ENCODE measurements around the gene PRR5. TPM values are rescaled to one million over a fixed set of nuclear protein-coding genes. Genes with fewer than 3 reads are reported as not detected.
A peak's percentile ranks its signal among the peaks of the same experiment; 100 is the strongest.

The PRR5 gene
- total RNA-seq, 1 experiment from 2014 or later, result 26.9 TPM

DNA sequence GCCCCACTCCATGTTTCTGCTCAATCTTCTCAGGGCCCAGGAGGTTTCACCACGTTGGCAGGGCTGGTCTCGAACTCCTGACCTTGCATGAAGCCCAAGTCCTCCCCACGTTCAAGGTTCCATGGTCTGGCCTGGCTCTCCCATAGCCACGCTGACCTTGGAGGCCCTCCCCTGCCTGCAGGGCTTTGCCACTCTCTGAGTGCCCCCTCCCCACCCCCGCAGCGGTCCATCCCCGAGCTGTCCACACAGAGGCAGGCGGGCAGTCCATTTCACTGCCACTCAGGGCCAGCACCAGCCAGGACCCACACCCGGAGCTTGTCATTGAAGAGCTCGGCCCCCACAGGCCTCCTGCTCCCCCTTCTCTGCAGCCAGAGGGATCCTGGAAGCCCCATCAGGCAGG, 81.1 kb downstream of the PRR5 start:
- CTCF ChIA-PET, result no interaction called here
- ATAC-seq, result no peak

DNA sequence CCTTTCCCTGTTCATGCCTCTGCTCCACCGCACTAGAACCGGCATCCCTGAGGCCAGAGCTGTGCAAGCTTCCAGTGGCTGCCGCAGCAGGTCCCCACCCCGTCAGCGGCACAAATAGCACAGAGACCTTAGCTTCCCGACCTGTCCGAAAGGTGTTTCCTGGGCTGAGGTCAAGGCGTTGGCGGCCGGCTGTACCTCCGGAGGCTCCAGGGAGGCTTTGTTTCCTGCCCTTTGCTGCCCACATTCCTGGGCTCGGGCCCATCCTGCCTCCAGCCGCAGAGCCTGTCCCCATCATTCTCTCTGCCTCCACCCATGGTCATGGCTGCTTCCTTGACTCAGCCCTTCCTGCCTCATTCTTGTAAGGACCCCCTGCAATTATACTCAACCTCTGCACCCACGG, 81.6 kb downstream of the PRR5 start:
- no TSS peak for BruUV-seq (replicated peaks)

More for the DNA sequence above, 81.1 kb downstream of the PRR5 start:
- Histone ChIP-seq H3K79me2 (ENCODE audit: insufficient read depth, low read length) (peaks cover 75% of the 10 kb centered on the region), H3K9ac (ENCODE audit: low read length) (no peak overlapping the region), H3K9me3 (ENCODE audit: control insufficient read depth in 1 of 2, insufficient read depth in 1 of 2, low read depth in 1 of 2, low read length in 2 of 2) (no peaks in the 10 kb centered on the region), H3K27ac (ENCODE audit: low read depth, low read length) (no peak overlapping the region), H3K4me2 (ENCODE audit: low read length) (0 out of 2 replicates have a peak overlapping the region, but pooled peaks have one; percentile 19), H4K20me1 (ENCODE audit: insufficient read depth) (no peaks in the 10 kb centered on the region), H2AFZ (ENCODE audit: low read depth, low read length, poor library complexity, severe bottlenecking) (no peak overlapping the region), H3K27me3 (ENCODE audit: insufficient read depth, low read length) (no peaks in the 10 kb centered on the region), H3K9me2 (ENCODE audit: insufficient read depth) (no peaks in the 10 kb centered on the region), H3K4me1 (ENCODE audit: control insufficient read depth in 1 of 2, insufficient read depth in 2 of 2, low read length in 2 of 2) (peaks cover 3 to 9% of the 10 kb centered on the region in 2 experiments; a peak in 1 of 4 replicates), H3K36me3 (ENCODE audit: control insufficient read depth in 1 of 2, insufficient read depth in 2 of 2, low read length in 2 of 2) (peaks cover 6 to 8% of the 10 kb centered on the region in 2 experiments; a peak in 2 of 4 replicates), H3K4me3 (replicated peaks in 1 of 2; ENCODE audit: low read depth in 1 of 2, low read length in 2 of 2) (no peak overlapping the region)
- DNase-seq (ENCODE audit: low read depth, low spot score), result no peak
- ChIA-PET RAD21 (ENCODE audit: low non-redundant PET in 1 of 2, low total read pairs in 2 of 2, uncharacterized antibody in 2 of 2, unreplicated experiment in 2 of 2) (no interaction called here), POLR2A (no interaction called here)
- intact Hi-C loops (cut with micrococcal nuclease), result no loop called here
- no peak for TF ChIP-seq ELF1 (IDR thresholded peaks at IDR 0.05; ENCODE audit: borderline replicate concordance, low read depth)
- TF ChIP-seq CBX3 (IDR thresholded peaks at IDR 0.05; ENCODE audit: low read depth), result no peak
- TF ChIP-seq, protein P1, sequence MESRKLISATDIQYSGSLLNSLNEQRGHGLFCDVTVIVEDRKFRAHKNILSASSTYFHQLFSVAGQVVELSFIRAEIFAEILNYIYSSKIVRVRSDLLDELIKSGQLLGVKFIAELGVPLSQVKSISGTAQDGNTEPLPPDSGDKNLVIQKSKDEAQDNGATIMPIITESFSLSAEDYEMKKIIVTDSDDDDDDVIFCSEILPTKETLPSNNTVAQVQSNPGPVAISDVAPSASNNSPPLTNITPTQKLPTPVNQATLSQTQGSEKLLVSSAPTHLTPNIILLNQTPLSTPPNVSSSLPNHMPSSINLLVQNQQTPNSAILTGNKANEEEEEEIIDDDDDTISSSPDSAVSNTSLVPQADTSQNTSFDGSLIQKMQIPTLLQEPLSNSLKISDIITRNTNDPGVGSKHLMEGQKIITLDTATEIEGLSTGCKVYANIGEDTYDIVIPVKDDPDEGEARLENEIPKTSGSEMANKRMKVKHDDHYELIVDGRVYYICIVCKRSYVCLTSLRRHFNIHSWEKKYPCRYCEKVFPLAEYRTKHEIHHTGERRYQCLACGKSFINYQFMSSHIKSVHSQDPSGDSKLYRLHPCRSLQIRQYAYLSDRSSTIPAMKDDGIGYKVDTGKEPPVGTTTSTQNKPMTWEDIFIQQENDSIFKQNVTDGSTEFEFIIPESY (IDR thresholded peaks at IDR 0.05; ENCODE audit: extremely low read depth, insufficient replicate concordance, low read length), result no peak
- TF ChIP-seq SRF (IDR thresholded peaks at IDR 0.05; ENCODE audit: low read depth), result no peak
- no peak for TF ChIP-seq JUND (IDR thresholded peaks at IDR 0.05)
- no peak for TF ChIP-seq EGR1 (IDR thresholded peaks at IDR 0.05; ENCODE audit: low read depth)
- no peak for TF ChIP-seq SP1 (IDR thresholded peaks at IDR 0.05; ENCODE audit: low read depth)
- no peak for TF ChIP-seq ZNF274 (IDR thresholded peaks at IDR 0.05; ENCODE audit: low read depth, low read length)
- no TSS peak for BruUV-seq (replicated peaks)

More for the DNA sequence above, 81.6 kb downstream of the PRR5 start:
- Histone ChIP-seq H3K79me2 (ENCODE audit: insufficient read depth, low read length) (peaks cover 71% of the 10 kb centered on the region), H3K9ac (ENCODE audit: low read length) (no peak overlapping the region), H3K4me2 (ENCODE audit: low read length) (peak overlapping the region; percentile 19; the same call in 1 of the 2 replicates), H3K9me3 (ENCODE audit: control insufficient read depth in 1 of 2, insufficient read depth in 1 of 2, low read depth in 1 of 2, low read length in 2 of 2) (no peaks in the 10 kb centered on the region), H4K20me1 (ENCODE audit: insufficient read depth) (no peaks in the 10 kb centered on the region), H3K9me2 (ENCODE audit: insufficient read depth) (no peaks in the 10 kb centered on the region), H3K4me1 (ENCODE audit: control insufficient read depth in 1 of 2, insufficient read depth in 2 of 2, low read length in 2 of 2) (peaks cover 3 to 9% of the 10 kb centered on the region in 2 experiments; a peak in 1 of 4 replicates), H3K27me3 (ENCODE audit: insufficient read depth, low read length) (no peaks in the 10 kb centered on the region), H3K27ac (ENCODE audit: low read depth, low read length) (no peak overlapping the region), H3K4me3 (replicated peaks in 1 of 2; ENCODE audit: low read depth in 1 of 2, low read length in 2 of 2) (no peak overlapping the region), H2AFZ (ENCODE audit: low read depth, low read length, poor library complexity, severe bottlenecking) (no peak overlapping the region), H3K36me3 (ENCODE audit: control insufficient read depth in 1 of 2, insufficient read depth in 2 of 2, low read length in 2 of 2) (peaks cover 6 to 8% of the 10 kb centered on the region in 2 experiments; a peak in 2 of 4 replicates)
- ChIA-PET RAD21 (ENCODE audit: low non-redundant PET in 1 of 2, low total read pairs in 2 of 2, uncharacterized antibody in 2 of 2, unreplicated experiment in 2 of 2) (no interaction called here), POLR2A (no interaction called here), CTCF (no interaction called here)
- DNase-seq (ENCODE audit: low read depth, low spot score), result no peak
- ATAC-seq, result peak; percentile 49
- intact Hi-C loops (cut with micrococcal nuclease), result no loop called here
- TF ChIP-seq CEBPB (IDR thresholded peaks at IDR 0.05; ENCODE audit: low read depth), result no peak
- TF ChIP-seq SP1 (IDR thresholded peaks at IDR 0.05; ENCODE audit: low read depth), result no peak
- TF ChIP-seq, protein P2, sequence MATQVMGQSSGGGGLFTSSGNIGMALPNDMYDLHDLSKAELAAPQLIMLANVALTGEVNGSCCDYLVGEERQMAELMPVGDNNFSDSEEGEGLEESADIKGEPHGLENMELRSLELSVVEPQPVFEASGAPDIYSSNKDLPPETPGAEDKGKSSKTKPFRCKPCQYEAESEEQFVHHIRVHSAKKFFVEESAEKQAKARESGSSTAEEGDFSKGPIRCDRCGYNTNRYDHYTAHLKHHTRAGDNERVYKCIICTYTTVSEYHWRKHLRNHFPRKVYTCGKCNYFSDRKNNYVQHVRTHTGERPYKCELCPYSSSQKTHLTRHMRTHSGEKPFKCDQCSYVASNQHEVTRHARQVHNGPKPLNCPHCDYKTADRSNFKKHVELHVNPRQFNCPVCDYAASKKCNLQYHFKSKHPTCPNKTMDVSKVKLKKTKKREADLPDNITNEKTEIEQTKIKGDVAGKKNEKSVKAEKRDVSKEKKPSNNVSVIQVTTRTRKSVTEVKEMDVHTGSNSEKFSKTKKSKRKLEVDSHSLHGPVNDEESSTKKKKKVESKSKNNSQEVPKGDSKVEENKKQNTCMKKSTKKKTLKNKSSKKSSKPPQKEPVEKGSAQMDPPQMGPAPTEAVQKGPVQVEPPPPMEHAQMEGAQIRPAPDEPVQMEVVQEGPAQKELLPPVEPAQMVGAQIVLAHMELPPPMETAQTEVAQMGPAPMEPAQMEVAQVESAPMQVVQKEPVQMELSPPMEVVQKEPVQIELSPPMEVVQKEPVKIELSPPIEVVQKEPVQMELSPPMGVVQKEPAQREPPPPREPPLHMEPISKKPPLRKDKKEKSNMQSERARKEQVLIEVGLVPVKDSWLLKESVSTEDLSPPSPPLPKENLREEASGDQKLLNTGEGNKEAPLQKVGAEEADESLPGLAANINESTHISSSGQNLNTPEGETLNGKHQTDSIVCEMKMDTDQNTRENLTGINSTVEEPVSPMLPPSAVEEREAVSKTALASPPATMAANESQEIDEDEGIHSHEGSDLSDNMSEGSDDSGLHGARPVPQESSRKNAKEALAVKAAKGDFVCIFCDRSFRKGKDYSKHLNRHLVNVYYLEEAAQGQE (IDR thresholded peaks at IDR 0.05; ENCODE audit: low read depth), result no peak
- no peak for TF ChIP-seq EGR1 (IDR thresholded peaks at IDR 0.05; ENCODE audit: low read depth)
- TF ChIP-seq TCF7L2 (IDR thresholded peaks at IDR 0.05; ENCODE audit: borderline replicate concordance, extremely low read depth, insufficient read depth, insufficient read length), result no peak
- no peak for TF ChIP-seq SRF (IDR thresholded peaks at IDR 0.05; ENCODE audit: low read depth)
- TF ChIP-seq, protein P1 (IDR thresholded peaks at IDR 0.05; ENCODE audit: extremely low read depth, insufficient replicate concordance, low read length), result no peak
